ENCODE results near the gene MAP3K7CL. TPM values are rescaled to one million over a fixed set of nuclear protein-coding genes. Genes with fewer than 3 reads are reported as not detected.

The MAP3K7CL gene
- total and polyA plus RNA-seq, 5 donors from 2014 or later, result 5.4 to 24.6 (median 6.9) TPM

DNA sequence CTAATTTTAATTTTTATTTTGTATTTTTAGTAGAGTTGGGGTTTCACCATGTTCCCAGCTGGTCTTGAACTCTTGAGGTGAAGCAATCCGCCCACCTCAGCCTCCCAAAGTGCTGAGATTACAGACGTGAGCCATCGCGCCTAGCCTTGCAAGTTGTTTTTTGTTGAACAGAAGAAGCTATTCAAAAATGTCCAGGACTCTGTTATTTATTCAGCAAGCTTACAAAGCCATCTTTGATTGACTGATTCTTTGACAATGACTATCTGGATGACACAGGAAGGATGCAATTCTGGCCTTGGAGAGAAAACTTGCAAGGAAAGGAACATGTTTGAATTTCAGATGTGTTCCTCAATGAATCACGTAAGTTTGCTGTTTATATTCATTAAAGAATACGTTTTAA is 63.5 kb downstream of the MAP3K7CL start:
- DNase-seq (no peak), ATAC-seq (ENCODE audit: low read depth in 2 of 2) (no peak)
- H3K4me1 Mint-ChIP-seq, result peaks cover 18 to 24% (median 20%) of the 10 kb centered on the region in 4 donors
- peaks cover 0 to 13% (median 4%) of the 10 kb centered on the region in 7 donors for H3K9me3 Mint-ChIP-seq
- H3K9me3 ChIP-seq (ENCODE audit: control insufficient read depth in 2 of 2, low read length in 2 of 2), result no peaks in the 10 kb centered on the region
- peaks cover 3% of the 10 kb centered on the region for H3K36me3 Mint-ChIP-seq
- H3K27ac Mint-ChIP-seq, result no peak overlapping the region
- H3K27me3 Mint-ChIP-seq, result peaks cover 4% of the 10 kb centered on the region
- H3K4me3 ChIP-seq (ENCODE audit: low read depth, low read length), result no peak overlapping the region
- no peaks in the 10 kb centered on the region for H3K27me3 ChIP-seq (ENCODE audit: control insufficient read depth, insufficient read depth, low read length)
- peaks cover 20% of the 10 kb centered on the region for H3K4me1 ChIP-seq (ENCODE audit: control insufficient read depth, insufficient read depth, low read length, poor library complexity, severe bottlenecking)
- H3K4me3 Mint-ChIP-seq, result no peak overlapping the region
- H3K36me3 ChIP-seq (ENCODE audit: control insufficient read depth, insufficient read depth, low read length), result no peaks in the 10 kb centered on the region
- H3K27ac ChIP-seq (ENCODE audit: insufficient read depth, low read length, poor library complexity, severe bottlenecking), result no peak overlapping the region

DNA sequence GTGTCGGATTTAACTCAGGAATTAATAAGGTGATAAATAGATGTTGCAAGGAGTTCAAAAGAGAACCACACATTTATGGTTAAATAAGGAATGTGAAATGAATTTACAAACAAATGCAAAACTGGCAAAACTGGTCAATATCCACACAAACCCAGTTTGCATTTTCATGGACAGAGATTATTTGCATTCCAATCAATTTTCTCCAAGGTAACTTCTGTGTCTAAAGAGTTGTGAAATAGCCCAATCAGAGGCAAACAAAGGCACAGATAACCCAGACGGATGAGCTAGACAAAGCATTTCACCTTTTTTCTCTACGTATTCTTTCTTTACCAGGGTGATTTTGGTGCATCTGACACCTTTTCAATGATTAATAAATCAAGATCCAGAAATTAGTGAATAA is 63.9 kb downstream of the MAP3K7CL start:
- Histone ChIP-seq H3K36me3 (ENCODE audit: control insufficient read depth, insufficient read depth, low read length) (no peaks in the 10 kb centered on the region), H3K4me3 (ENCODE audit: low read depth, low read length) (no peak overlapping the region), H3K27ac (ENCODE audit: insufficient read depth, low read length, poor library complexity, severe bottlenecking) (no peak overlapping the region), H3K9me3 (ENCODE audit: control insufficient read depth in 2 of 2, low read length in 2 of 2) (no peaks in the 10 kb centered on the region), H3K27me3 (ENCODE audit: control insufficient read depth, insufficient read depth, low read length) (no peaks in the 10 kb centered on the region), H3K4me1 (ENCODE audit: control insufficient read depth, insufficient read depth, low read length, poor library complexity, severe bottlenecking) (peaks cover 20% of the 10 kb centered on the region)
- Mint-ChIP-seq H3K36me3 (peaks cover 7% of the 10 kb centered on the region), H3K4me3 (no peak overlapping the region), H3K27me3 (peaks cover 4% of the 10 kb centered on the region), H3K27ac (no peak overlapping the region), H3K4me1 (peaks cover 18 to 24% (median 18%) of the 10 kb centered on the region in 4 donors), H3K9me3 (peaks cover 0 to 18% (median 6%) of the 10 kb centered on the region in 7 donors)
- ATAC-seq (ENCODE audit: low read depth in 2 of 2), result no peak
- DNase-seq, result no peak

DNA sequence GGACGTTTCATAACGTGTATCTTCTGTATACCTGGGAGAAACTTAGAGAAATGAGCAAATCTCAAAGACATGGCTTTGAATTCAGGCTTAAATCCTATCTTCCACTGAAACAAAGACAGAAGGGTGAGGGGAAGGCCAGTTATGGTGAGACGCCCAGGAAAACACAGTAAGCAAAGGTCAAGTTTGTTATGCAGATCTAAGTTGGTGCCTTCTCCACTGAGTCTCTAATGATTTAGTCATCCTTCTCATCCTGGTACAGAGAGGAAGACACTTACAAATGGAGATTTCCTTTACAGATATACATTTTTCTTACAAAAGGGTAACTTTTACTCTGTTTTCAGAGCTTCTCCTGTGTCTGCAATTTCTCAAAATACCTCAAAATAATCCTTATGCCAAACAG is 64.4 kb downstream of the MAP3K7CL start:
- Mint-ChIP-seq H3K4me1 (peaks cover 18 to 24% (median 18%) of the 10 kb centered on the region in 4 donors), H3K4me3 (peak overlapping the region in 1 of 4 donors; percentile 14), H3K9me3 (peaks cover 0 to 18% (median 8%) of the 10 kb centered on the region in 7 donors), H3K36me3 (peaks cover 8% of the 10 kb centered on the region), H3K27me3 (peaks cover 4% of the 10 kb centered on the region), H3K27ac (no peak overlapping the region)
- Histone ChIP-seq H3K9me3 (ENCODE audit: control insufficient read depth in 2 of 2, low read length in 2 of 2) (no peaks in the 10 kb centered on the region), H3K4me1 (ENCODE audit: control insufficient read depth, insufficient read depth, low read length, poor library complexity, severe bottlenecking) (peaks cover 20% of the 10 kb centered on the region), H3K27ac (ENCODE audit: insufficient read depth, low read length, poor library complexity, severe bottlenecking) (no peak overlapping the region), H3K4me3 (ENCODE audit: low read depth, low read length) (no peak overlapping the region), H3K36me3 (ENCODE audit: control insufficient read depth, insufficient read depth, low read length) (no peaks in the 10 kb centered on the region), H3K27me3 (ENCODE audit: control insufficient read depth, insufficient read depth, low read length) (no peaks in the 10 kb centered on the region)
- ATAC-seq (ENCODE audit: low read depth in 2 of 2) (no peak), DNase-seq (no peak)

DNA sequence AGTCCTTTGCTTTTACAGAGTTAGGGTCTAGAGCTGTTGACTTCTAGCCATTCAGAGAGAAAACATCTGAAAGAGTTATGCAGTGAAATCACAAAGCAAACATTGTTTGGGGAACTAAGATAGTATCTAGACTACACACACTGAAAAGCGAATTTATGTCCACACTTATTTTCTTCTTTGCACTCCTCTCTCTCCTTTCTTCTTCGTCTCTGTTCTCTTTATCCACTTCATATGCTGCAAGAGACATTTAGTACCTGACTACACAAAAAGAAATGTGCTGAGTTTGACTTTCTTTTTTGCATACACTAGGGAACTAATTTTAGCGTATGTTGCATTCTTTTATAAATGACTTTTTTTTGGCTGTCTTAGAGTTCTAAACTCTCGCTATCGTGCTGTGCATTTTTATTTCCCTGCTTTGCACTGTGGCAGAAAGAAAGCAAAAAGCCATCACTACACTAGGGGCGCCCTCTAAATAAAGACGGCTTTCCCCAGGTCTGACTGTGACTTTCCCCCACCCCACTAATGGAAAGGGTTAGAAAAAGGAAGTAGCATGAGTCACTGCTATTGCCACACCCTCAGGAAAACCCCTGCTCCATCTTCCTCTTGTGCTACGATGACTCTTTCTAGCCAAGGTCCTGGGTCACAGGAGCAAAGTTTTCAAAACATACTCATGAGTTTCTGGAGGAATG is 65.7 kb downstream of the MAP3K7CL start:
- ATAC-seq (ENCODE audit: low read depth in 2 of 2) (peak; percentile 97), DNase-seq (peak; percentile 46 to 78 (median 52))
- Mint-ChIP-seq H3K27me3 (peaks cover 7% of the 10 kb centered on the region), H3K4me3 (peak overlapping the region; percentile 74 to 88 (median 76)), H3K9me3 (peaks cover 0 to 28% (median 8%) of the 10 kb centered on the region in 7 donors), H3K36me3 (peaks cover 11% of the 10 kb centered on the region), H3K4me1 (peaks cover 18 to 24% (median 18%) of the 10 kb centered on the region in 4 donors), H3K27ac (peak overlapping the region; percentile 45 to 97 (median 90))
- Histone ChIP-seq H3K27ac (ENCODE audit: insufficient read depth, low read length, poor library complexity, severe bottlenecking) (peak overlapping the region; percentile 39), H3K27me3 (ENCODE audit: control insufficient read depth, insufficient read depth, low read length) (no peaks in the 10 kb centered on the region), H3K9me3 (ENCODE audit: control insufficient read depth in 2 of 2, low read length in 2 of 2) (peaks cover 6 to 8% of the 10 kb centered on the region in 2 experiments), H3K36me3 (ENCODE audit: control insufficient read depth, insufficient read depth, low read length) (no peaks in the 10 kb centered on the region), H3K4me1 (ENCODE audit: control insufficient read depth, insufficient read depth, low read length, poor library complexity, severe bottlenecking) (peaks cover 20% of the 10 kb centered on the region), H3K4me3 (ENCODE audit: low read depth, low read length) (peak overlapping the region; percentile 71)

DNA sequence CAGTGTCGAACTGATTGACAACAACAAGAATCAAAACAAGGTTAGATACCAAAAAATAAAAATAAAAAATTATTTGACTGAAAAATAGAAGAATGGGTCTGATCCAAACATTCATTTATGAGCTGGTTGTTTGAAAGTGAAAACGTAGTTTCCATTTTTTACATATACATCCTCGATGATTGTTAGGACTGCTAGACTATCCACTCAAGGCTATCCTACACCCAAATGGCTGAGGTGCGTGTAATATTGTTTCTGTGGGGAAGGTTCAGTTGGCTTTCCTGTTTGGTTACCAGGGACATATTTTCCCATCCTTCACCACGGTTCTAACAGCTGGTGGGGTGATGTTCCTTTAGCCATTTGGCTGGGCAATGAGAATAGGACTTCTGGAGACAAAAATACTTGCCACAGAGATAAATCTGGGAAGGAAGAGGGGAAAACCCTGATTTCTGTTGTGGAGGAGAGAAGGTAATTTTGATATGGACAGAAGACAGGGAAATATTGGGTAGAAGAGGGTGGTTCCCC is 66.3 kb downstream of the MAP3K7CL start:
- peaks cover 0 to 34% (median 10%) of the 10 kb centered on the region in 7 donors for H3K9me3 Mint-ChIP-seq
- Histone ChIP-seq H3K4me1 (ENCODE audit: control insufficient read depth, insufficient read depth, low read length, poor library complexity, severe bottlenecking) (peaks cover 20% of the 10 kb centered on the region), H3K27me3 (ENCODE audit: control insufficient read depth, insufficient read depth, low read length) (no peaks in the 10 kb centered on the region), H3K36me3 (ENCODE audit: control insufficient read depth, insufficient read depth, low read length) (no peaks in the 10 kb centered on the region), H3K27ac (ENCODE audit: insufficient read depth, low read length, poor library complexity, severe bottlenecking) (peak overlapping the region; percentile 39), H3K4me3 (ENCODE audit: low read depth, low read length) (peak overlapping the region; percentile 71), H3K9me3 (ENCODE audit: control insufficient read depth in 2 of 2, low read length in 2 of 2) (peaks cover 11 to 13% of the 10 kb centered on the region in 2 experiments)
- DNase-seq, result no peak
- peak overlapping the region; percentile 74 to 88 (median 76) for H3K4me3 Mint-ChIP-seq
- peaks cover 8% of the 10 kb centered on the region for H3K27me3 Mint-ChIP-seq
- no peak for ATAC-seq (ENCODE audit: low read depth in 2 of 2)
- peaks cover 12% of the 10 kb centered on the region for H3K36me3 Mint-ChIP-seq
- peaks cover 18 to 24% (median 18%) of the 10 kb centered on the region in 4 donors for H3K4me1 Mint-ChIP-seq
- peak overlapping the region; percentile 45 to 97 (median 90) for H3K27ac Mint-ChIP-seq

DNA sequence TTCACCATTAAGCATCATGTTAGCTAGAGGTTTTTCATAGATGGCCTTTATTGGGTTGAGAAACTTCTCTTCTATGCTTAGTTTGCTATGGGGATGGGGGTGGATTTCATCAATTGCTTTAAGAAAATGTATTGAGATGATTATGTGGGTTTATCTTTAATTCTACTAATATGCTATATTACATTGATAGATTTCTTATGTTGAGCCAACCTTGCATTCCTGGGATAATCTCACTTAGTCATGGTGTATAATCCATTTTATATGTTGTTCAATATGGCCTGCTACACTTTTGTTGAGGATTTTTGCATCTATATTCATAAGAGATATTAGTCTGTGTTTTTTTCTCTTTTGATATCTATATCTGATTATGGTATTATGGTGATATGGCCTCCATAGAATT is 70.7 kb downstream of the MAP3K7CL start:
- Mint-ChIP-seq H3K4me1 (peaks cover 4 to 9% (median 7%) of the 10 kb centered on the region in 4 donors), H3K27me3 (peaks cover 5% of the 10 kb centered on the region), H3K27ac (no peak overlapping the region), H3K36me3 (peaks cover 12% of the 10 kb centered on the region), H3K4me3 (no peak overlapping the region), H3K9me3 (peaks cover 0 to 42% (median 17%) of the 10 kb centered on the region in 7 donors)
- no peak for ATAC-seq (ENCODE audit: low read depth in 2 of 2)
- DNase-seq, result no peak
- Histone ChIP-seq H3K27ac (ENCODE audit: insufficient read depth, low read length, poor library complexity, severe bottlenecking) (no peak overlapping the region), H3K36me3 (ENCODE audit: control insufficient read depth, insufficient read depth, low read length) (no peaks in the 10 kb centered on the region), H3K27me3 (ENCODE audit: control insufficient read depth, insufficient read depth, low read length) (no peaks in the 10 kb centered on the region), H3K9me3 (ENCODE audit: control insufficient read depth in 2 of 2, low read length in 2 of 2) (peaks cover 17 to 22% of the 10 kb centered on the region in 2 experiments), H3K4me3 (ENCODE audit: low read depth, low read length) (no peak overlapping the region), H3K4me1 (ENCODE audit: control insufficient read depth, insufficient read depth, low read length, poor library complexity, severe bottlenecking) (peaks cover 9% of the 10 kb centered on the region)

DNA sequence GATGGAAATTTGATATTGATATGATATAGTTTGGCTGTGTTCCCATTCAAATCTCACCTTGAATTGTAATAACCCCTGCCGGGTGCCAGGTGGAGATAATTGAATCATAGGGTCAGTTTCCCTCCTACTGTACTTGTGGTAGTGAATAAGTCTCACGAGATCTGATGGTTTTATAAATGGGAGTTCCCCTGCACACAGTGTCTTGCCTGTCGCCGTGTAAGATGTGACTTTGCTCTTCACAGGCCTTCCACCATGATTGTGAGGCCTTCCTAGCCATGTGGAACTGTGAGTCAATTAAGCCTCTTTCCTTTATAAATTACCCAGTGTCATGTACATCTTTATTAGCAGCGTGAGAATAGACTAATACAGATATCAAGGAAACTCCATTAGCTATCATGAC is 74.6 kb downstream of the MAP3K7CL start:
- Mint-ChIP-seq H3K27me3 (peaks cover 5% of the 10 kb centered on the region), H3K27ac (no peak overlapping the region), H3K4me1 (no peaks in the 10 kb centered on the region), H3K4me3 (no peak overlapping the region), H3K9me3 (peaks cover 0 to 23% (median 4%) of the 10 kb centered on the region in 7 donors), H3K36me3 (peaks cover 4% of the 10 kb centered on the region)
- no peak for ATAC-seq (ENCODE audit: low read depth in 2 of 2)
- no peak overlapping the region for H3K27ac ChIP-seq (ENCODE audit: insufficient read depth, low read length, poor library complexity, severe bottlenecking)
- no peak for DNase-seq
- peaks cover 17 to 22% of the 10 kb centered on the region in 2 experiments for H3K9me3 ChIP-seq (ENCODE audit: control insufficient read depth in 2 of 2, low read length in 2 of 2)
- no peaks in the 10 kb centered on the region for H3K36me3 ChIP-seq (ENCODE audit: control insufficient read depth, insufficient read depth, low read length)
- H3K4me3 ChIP-seq (ENCODE audit: low read depth, low read length), result no peak overlapping the region
- H3K4me1 ChIP-seq (ENCODE audit: control insufficient read depth, insufficient read depth, low read length, poor library complexity, severe bottlenecking), result no peaks in the 10 kb centered on the region
- no peaks in the 10 kb centered on the region for H3K27me3 ChIP-seq (ENCODE audit: control insufficient read depth, insufficient read depth, low read length)

Measured in CD4-positive, CD25-positive, alpha-beta regulatory T cell (primary cell).